Kidney epithelial cell (primary cell): ENCODE results near the gene SCUBE1. TPM values are rescaled to one million over a fixed set of nuclear protein-coding genes. Genes with fewer than 3 reads are reported as not detected.

Experiments used
- DNase-seq: peaks from one replicate; pipeline ENCODE4 v3.0.0-alpha.2; 2010; ENCODE audit warnings: low read depth
- H3K27me3 ChIP-seq: 2 replicates; pipeline ENCODE4 v1.6.0; 2011; ENCODE audit warnings: low read length; ENCODE audit not compliant: control insufficient read depth, insufficient read depth
- H3K36me3 ChIP-seq: 2 replicates; pipeline ENCODE4 v1.5.1; 2011; ENCODE audit warnings: low read length; ENCODE audit not compliant: control insufficient read depth, insufficient read depth
- H3K4me3 ChIP-seq: 2 replicates; pipeline ENCODE4 v1.5.1; 2011; ENCODE audit warnings: low read depth, mild to moderate bottlenecking, control low read depth, low read length
- total RNA-seq: library from RNA; depleted of rRNA; stranded (reverse); fragments of >200 nt; gene quantifications from 2 replicates; pipeline ENCODE4 v1.2.3, GENCODE V29; 2015
- TF ChIP-seq, protein P1 (sequence below): IDR thresholded peaks from 2 replicates; pipeline ENCODE4 v1.5.1; 2011; ENCODE audit warnings: mild to moderate bottlenecking, moderate library complexity, low read length, control low read depth, inconsistent platforms; ENCODE audit not compliant: insufficient read depth, poor library complexity, severe bottlenecking

Gene SCUBE1
- total RNA-seq, 1 donor from 2014 or later = 0.04 TPM

GRCh38 chr22:43179146-43179910, 163.8 kb downstream of the SCUBE1 start:
- Histone ChIP-seq H3K27me3 (no peaks in the 10 kb centered on the region), H3K4me3 (no peak overlapping the region), H3K36me3 (peaks cover 8% of the 10 kb centered on the region)
- TF ChIP-seq, protein P1, sequence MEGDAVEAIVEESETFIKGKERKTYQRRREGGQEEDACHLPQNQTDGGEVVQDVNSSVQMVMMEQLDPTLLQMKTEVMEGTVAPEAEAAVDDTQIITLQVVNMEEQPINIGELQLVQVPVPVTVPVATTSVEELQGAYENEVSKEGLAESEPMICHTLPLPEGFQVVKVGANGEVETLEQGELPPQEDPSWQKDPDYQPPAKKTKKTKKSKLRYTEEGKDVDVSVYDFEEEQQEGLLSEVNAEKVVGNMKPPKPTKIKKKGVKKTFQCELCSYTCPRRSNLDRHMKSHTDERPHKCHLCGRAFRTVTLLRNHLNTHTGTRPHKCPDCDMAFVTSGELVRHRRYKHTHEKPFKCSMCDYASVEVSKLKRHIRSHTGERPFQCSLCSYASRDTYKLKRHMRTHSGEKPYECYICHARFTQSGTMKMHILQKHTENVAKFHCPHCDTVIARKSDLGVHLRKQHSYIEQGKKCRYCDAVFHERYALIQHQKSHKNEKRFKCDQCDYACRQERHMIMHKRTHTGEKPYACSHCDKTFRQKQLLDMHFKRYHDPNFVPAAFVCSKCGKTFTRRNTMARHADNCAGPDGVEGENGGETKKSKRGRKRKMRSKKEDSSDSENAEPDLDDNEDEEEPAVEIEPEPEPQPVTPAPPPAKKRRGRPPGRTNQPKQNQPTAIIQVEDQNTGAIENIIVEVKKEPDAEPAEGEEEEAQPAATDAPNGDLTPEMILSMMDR = no peak
- no peak for DNase-seq

- TF ChIP-seq, protein P1 = no peak
Measured at GRCh38 chr22:43177479-43177878, 165.7 kb downstream of the SCUBE1 start.

DNA sequence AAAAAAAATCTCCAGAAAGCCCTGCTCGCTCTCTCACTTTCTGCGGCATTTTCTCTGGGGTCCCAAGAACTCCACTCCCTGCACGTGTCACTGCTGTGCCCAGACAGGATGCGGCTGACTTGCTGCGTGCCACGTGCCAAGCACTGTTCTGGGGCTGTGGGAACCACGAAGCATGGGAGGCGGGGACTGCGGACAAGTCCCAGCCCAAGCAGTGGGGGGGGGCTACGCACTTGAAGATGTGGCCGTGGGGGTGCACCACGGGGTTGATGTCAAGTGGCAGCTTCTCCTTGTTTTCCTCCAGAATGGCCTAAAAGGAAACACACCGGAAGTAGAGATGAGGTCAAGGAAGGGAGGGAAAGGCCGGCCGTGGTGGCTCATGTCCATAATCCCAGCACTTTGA, 167.1 kb downstream of the SCUBE1 start:
- TF ChIP-seq, protein P1 = no peak
- Histone ChIP-seq H3K36me3 (peaks cover 9% of the 10 kb centered on the region), H3K4me3 (no peak overlapping the region), H3K27me3 (no peaks in the 10 kb centered on the region)
- no peak for DNase-seq

More at GRCh38 chr22:43177479-43177878, 165.7 kb downstream of the SCUBE1 start:
- no peaks in the 10 kb centered on the region for H3K27me3 ChIP-seq
- no peak for DNase-seq
- H3K36me3 ChIP-seq = peaks cover 8% of the 10 kb centered on the region
- no peak overlapping the region for H3K4me3 ChIP-seq

GRCh38 chr22:43174941-43175531, 168.1 kb downstream of the SCUBE1 start:
- TF ChIP-seq, protein P1 = no peak
- H3K27me3 ChIP-seq = no peaks in the 10 kb centered on the region
- DNase-seq = no peak
- H3K4me3 ChIP-seq = no peak overlapping the region
- H3K36me3 ChIP-seq = peaks cover 9% of the 10 kb centered on the region

- DNase-seq = no peak
- Histone ChIP-seq H3K27me3 (no peaks in the 10 kb centered on the region), H3K36me3 (peaks cover 9% of the 10 kb centered on the region), H3K4me3 (no peak overlapping the region)
- TF ChIP-seq, protein P1 = no peak
Measured at GRCh38 chr22:43173976-43174720, 169.0 kb downstream of the SCUBE1 start.
